ENCODE data around the gene SPATS2L. TPM values are rescaled to one million over a fixed set of nuclear protein-coding genes. Genes with fewer than 3 reads are reported as not detected.

Gene SPATS2L
- total RNA-seq, 6 donors from 2014 or later = 57.6 to 127 (median 80.4) TPM

- TF ChIP-seq POLR2A (IDR thresholded peaks at IDR 0.05) = no peak
- TF ChIP-seq EP300 (IDR thresholded peaks at IDR 0.05) = no peak
- TF ChIP-seq, protein P1, sequence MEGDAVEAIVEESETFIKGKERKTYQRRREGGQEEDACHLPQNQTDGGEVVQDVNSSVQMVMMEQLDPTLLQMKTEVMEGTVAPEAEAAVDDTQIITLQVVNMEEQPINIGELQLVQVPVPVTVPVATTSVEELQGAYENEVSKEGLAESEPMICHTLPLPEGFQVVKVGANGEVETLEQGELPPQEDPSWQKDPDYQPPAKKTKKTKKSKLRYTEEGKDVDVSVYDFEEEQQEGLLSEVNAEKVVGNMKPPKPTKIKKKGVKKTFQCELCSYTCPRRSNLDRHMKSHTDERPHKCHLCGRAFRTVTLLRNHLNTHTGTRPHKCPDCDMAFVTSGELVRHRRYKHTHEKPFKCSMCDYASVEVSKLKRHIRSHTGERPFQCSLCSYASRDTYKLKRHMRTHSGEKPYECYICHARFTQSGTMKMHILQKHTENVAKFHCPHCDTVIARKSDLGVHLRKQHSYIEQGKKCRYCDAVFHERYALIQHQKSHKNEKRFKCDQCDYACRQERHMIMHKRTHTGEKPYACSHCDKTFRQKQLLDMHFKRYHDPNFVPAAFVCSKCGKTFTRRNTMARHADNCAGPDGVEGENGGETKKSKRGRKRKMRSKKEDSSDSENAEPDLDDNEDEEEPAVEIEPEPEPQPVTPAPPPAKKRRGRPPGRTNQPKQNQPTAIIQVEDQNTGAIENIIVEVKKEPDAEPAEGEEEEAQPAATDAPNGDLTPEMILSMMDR (IDR thresholded peaks at IDR 0.05) = no peak
- TF ChIP-seq POLR2AphosphoS5 (IDR thresholded peaks at IDR 0.05) = no peak
- Histone ChIP-seq H3K36me3 (no peaks in the 10 kb centered on the region), H3K9me3 (no peaks in the 10 kb centered on the region), H3K27ac (peak overlapping the region in 1 of 4 donors; percentile 5), H3K4me3 (no peak overlapping the region), H3K4me1 (peaks cover 0 to 12% (median 6%) of the 10 kb centered on the region in 4 donors), H3K27me3 (no peaks in the 10 kb centered on the region)
- ATAC-seq (ENCODE audit: low FRiP score in 2 of 2) (no peak), DNase-seq (no peak)
- WGBS, 2 donors = 75 to 88% methylated on average over 2 of the region's 2 CpGs
Measured at GRCh38 chr2:200351815-200352214, 45.3 kb downstream of the SPATS2L start.

DNA sequence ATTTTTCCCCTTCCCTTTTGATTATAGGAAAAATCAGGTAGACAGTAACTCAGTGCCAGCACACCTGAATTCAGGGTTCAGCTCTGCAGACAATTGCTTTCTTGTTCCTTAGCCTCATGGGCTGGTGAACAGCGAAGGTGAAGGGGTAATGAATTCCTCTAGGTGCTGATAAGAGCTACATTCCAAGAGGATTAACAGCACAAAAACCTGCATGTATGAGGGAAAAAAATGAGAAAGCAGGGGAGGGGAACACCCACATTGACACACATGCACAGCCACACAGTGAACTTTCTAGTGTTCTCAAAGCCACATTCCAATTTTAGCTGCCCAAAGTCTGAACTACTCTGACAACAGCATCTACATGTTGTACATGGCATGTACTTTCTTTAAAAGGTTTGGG lies 46.1 kb downstream of the SPATS2L start:
- Histone ChIP-seq H3K4me1 (peaks cover 0 to 12% (median 6%) of the 10 kb centered on the region in 4 donors), H3K27ac (peak overlapping the region in 1 of 4 donors; percentile 49), H3K36me3 (no peaks in the 10 kb centered on the region), H3K27me3 (no peaks in the 10 kb centered on the region), H3K9me3 (no peaks in the 10 kb centered on the region), H3K4me3 (no peak overlapping the region)
- ATAC-seq (ENCODE audit: low FRiP score in 2 of 2) (peak in 1 of 2 donors; percentile 39), DNase-seq (no peak)
- TF ChIP-seq POLR2AphosphoS5 (IDR thresholded peaks at IDR 0.05) (no peak), EP300 (IDR thresholded peaks at IDR 0.05) (no peak), POLR2A (IDR thresholded peaks at IDR 0.05) (no peak)
- TF ChIP-seq, protein P1 (IDR thresholded peaks at IDR 0.05) = no peak
- WGBS, 2 donors = 57 to 100% methylated on average over 1 of the region's 1 CpG

- H3K4me1 ChIP-seq = peaks cover 0 to 12% (median 6%) of the 10 kb centered on the region in 4 donors
- TF ChIP-seq POLR2A (IDR thresholded peaks at IDR 0.05) = no peak
- no peak for TF ChIP-seq POLR2AphosphoS5 (IDR thresholded peaks at IDR 0.05)
- no peak for TF ChIP-seq EP300 (IDR thresholded peaks at IDR 0.05)
- TF ChIP-seq, protein P1 (IDR thresholded peaks at IDR 0.05) = no peak
- DNase-seq = no peak
- no peaks in the 10 kb centered on the region for H3K27me3 ChIP-seq
- H3K36me3 ChIP-seq = no peaks in the 10 kb centered on the region
- peak overlapping the region in 1 of 4 donors; percentile 49 for H3K27ac ChIP-seq
- no peak overlapping the region for H3K4me3 ChIP-seq
- WGBS, 2 donors = 65 to 80% methylated on average over 3 of the region's 3 CpGs
- peak in 1 of 2 donors; percentile 26 for ATAC-seq (ENCODE audit: low FRiP score in 2 of 2)
- H3K9me3 ChIP-seq = no peaks in the 10 kb centered on the region
Measured at GRCh38 chr2:200353120-200353519, 46.6 kb downstream of the SPATS2L start.

DNA sequence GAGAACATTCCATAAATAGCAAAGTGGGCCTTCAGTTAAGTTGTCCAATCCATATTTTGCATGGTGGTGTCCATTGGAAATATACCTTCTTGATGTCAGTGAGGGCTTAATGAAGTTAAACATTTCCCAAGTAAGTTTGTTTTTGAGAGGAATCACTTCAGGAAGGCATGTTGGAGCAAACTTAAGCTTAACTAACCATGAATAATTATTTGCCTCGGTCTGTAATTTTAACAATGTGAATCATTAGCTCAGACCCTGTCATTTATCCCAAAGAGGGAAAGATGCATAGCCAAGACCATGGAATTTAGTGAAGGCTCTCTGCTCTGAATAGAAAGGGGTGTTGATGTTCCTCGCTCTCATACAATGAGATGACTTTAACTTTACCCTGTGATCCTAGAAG lies 47.4 kb downstream of the SPATS2L start:
- no peak for DNase-seq
- H3K27ac ChIP-seq = no peak overlapping the region
- peaks cover 0 to 9% (median 6%) of the 10 kb centered on the region in 4 donors for H3K4me1 ChIP-seq
- TF ChIP-seq POLR2A (IDR thresholded peaks at IDR 0.05) (no peak), EP300 (IDR thresholded peaks at IDR 0.05) (no peak), POLR2AphosphoS5 (IDR thresholded peaks at IDR 0.05) (no peak)
- TF ChIP-seq, protein P1 (IDR thresholded peaks at IDR 0.05) = no peak
- ATAC-seq (ENCODE audit: low FRiP score in 2 of 2) = no peak
- no peaks in the 10 kb centered on the region for H3K27me3 ChIP-seq
- no peak overlapping the region for H3K4me3 ChIP-seq
- H3K9me3 ChIP-seq = no peaks in the 10 kb centered on the region
- H3K36me3 ChIP-seq = no peaks in the 10 kb centered on the region
- 63 to 90% methylated on average over 2 of the region's 2 CpGs for WGBS, 2 donors
